Measurements from ENCODE around the gene CALHM4.
"Not testable (repeated sequence)": the region's sequence is repeated elsewhere in the genome, so short reads cannot be mapped to it uniquely, and the experiment has no call there.

Gene CALHM4

GRCh38 chr6:116579143-116579542 lies 25.6 kb downstream of the CALHM4 start:
- DNase-seq, result no peak

GRCh38 chr6:116580198-116580597 lies 26.6 kb downstream of the CALHM4 start:
- DNase-seq, result no peak

GRCh38 chr6:116586276-116586675 lies 32.7 kb downstream of the CALHM4 start:
- no peak for DNase-seq

- no peak for DNase-seq
Measured at GRCh38 chr6:116586738-116587137, 33.2 kb downstream of the CALHM4 start.

- DNase-seq, result no peak
Measured at GRCh38 chr6:116595247-116595646, 41.7 kb downstream of the CALHM4 start.

GRCh38 chr6:116596815-116597214 lies 43.3 kb downstream of the CALHM4 start:
- peak; percentile 53 for DNase-seq

GRCh38 chr6:116603916-116604315 lies 50.4 kb downstream of the CALHM4 start:
- DNase-seq, result not testable (repeated sequence)

- DNase-seq, result not testable (repeated sequence)
Measured at GRCh38 chr6:116604868-116605267, 51.3 kb downstream of the CALHM4 start.

GRCh38 chr6:116605935-116606334 lies 52.4 kb downstream of the CALHM4 start:
- no peak for DNase-seq
